HT-29 (cell line): ENCODE results near the gene PARN. TPM values are rescaled to one million over a fixed set of nuclear protein-coding genes. Genes with fewer than 3 reads are reported as not detected.
"Not testable (repeated sequence)": the region's sequence is repeated elsewhere in the genome, so short reads cannot be mapped to it uniquely, and the experiment has no call there.

ENCODE experiments used
- DNase-seq: peaks from one replicate; pipeline ENCODE4 v3.0.0-alpha.2; 2015; ENCODE audit warnings: low spot score
- total RNA-seq: library from RNA; depleted of rRNA; stranded (reverse); fragments of >200 nt; shearing (Covaris generic); gene quantifications from 2 replicates; pipeline ENCODE4 v1.2.3, GENCODE V29; 2014

The PARN gene
- total RNA-seq, 1 experiment from 2014 or later: 10.9 TPM

- DNase-seq: no peak
Observed at GRCh38 chr16:14472357-14472756, 157.7 kb downstream of the PARN start.

- DNase-seq: no peak
Observed at GRCh38 chr16:14470788-14471187, 159.3 kb downstream of the PARN start.

GRCh38 chr16:14465799-14466198 lies 164.3 kb downstream of the PARN start:
- DNase-seq: no peak

- DNase-seq: no peak
Observed at GRCh38 chr16:14464796-14465195, 165.3 kb downstream of the PARN start.

- no peak for DNase-seq
Observed at GRCh38 chr16:14464192-14464591, 165.9 kb downstream of the PARN start.

- DNase-seq: no peak
Observed at GRCh38 chr16:14462811-14463210, 167.2 kb downstream of the PARN start.

- no peak for DNase-seq
Observed at GRCh38 chr16:14460726-14461125, 169.3 kb downstream of the PARN start.

GRCh38 chr16:14458576-14458975 lies 171.5 kb downstream of the PARN start:
- DNase-seq: no peak

- DNase-seq: no peak
Observed at GRCh38 chr16:14456793-14457481, 173.1 kb downstream of the PARN start.

- DNase-seq: peak; percentile 40
Observed at GRCh38 chr16:14455573-14455972, 174.5 kb downstream of the PARN start.

- no peak for DNase-seq
Observed at GRCh38 chr16:14454391-14454790, 175.7 kb downstream of the PARN start.

GRCh38 chr16:14452066-14452465 lies 178.0 kb downstream of the PARN start:
- no peak for DNase-seq

- DNase-seq: no peak
Observed at GRCh38 chr16:14450846-14451245, 179.2 kb downstream of the PARN start.

- DNase-seq: no peak
Observed at GRCh38 chr16:14449790-14450480, 180.1 kb downstream of the PARN start.

- DNase-seq: no peak
Observed at GRCh38 chr16:14449334-14449733, 180.7 kb downstream of the PARN start.

GRCh38 chr16:14448879-14449278 lies 181.2 kb downstream of the PARN start:
- DNase-seq: no peak

- no peak for DNase-seq
Observed at GRCh38 chr16:14447783-14448182, 182.3 kb downstream of the PARN start.

- DNase-seq: no peak
Observed at GRCh38 chr16:14446796-14447195, 183.3 kb downstream of the PARN start.

- no peak for DNase-seq
Observed at GRCh38 chr16:14445937-14446715, 183.9 kb downstream of the PARN start.

- no peak for DNase-seq
Observed at GRCh38 chr16:14444979-14445810, 184.9 kb downstream of the PARN start.

- DNase-seq: not testable (repeated sequence)
Observed at GRCh38 chr16:14441533-14441932, 188.5 kb downstream of the PARN start.

GRCh38 chr16:14438256-14438655 lies 191.8 kb downstream of the PARN start:
- no peak for DNase-seq
